PC-3 (cell line): ENCODE measurements around the gene C16orf96. TPM values are rescaled to one million over a fixed set of nuclear protein-coding genes. Genes with fewer than 3 reads are reported as not detected.
A peak's percentile ranks its signal among the peaks of the same experiment; 100 is the strongest.

Experiments
- ATAC-seq: fragments of 200-7000 bp; cut with Tn5 transposase; 2 replicates; pipeline ENCODE4 v1.9.1; 2020; ENCODE audit warnings: mild to moderate bottlenecking, moderate library complexity
- BruUV-seq: library from RNA; stranded (reverse); fragments of 400-500 nt; replicated peaks from 2 replicates; lab custom pipeline; 2021; lab: Mats Ljungman, UMichigan
- CTCF ChIA-PET: fragments of 300-600 bp; sonication (Branson Sonifier 250); formaldehyde crosslinking; loops from one replicate; lab custom pipeline; 2022; ENCODE audit warnings: antibody characterized with exemption; lab: Charles Lee
- POLR2A ChIA-PET: fragments of 300-600 bp; sonication (Branson Sonifier 250); formaldehyde crosslinking; loops from one replicate; lab custom pipeline; 2022; ENCODE audit warnings: antibody characterized with exemption; ENCODE audit not compliant: unreplicated experiment; lab: Charles Lee
- DNase-seq: peaks from one replicate; pipeline ENCODE4 v3.0.0-alpha.2; 2015
- H2AFZ ChIP-seq: fragments of 300-600 bp; sonication (generic); 2 replicates; pipeline ENCODE4 v1.6.0; 2016; ENCODE audit warnings: antibody characterized with exemption, low read length
- H3F3A ChIP-seq: fragments of 300-600 bp; sonication (generic); one replicate; pipeline ENCODE4 v1.6.0; 2017; ENCODE audit warnings: antibody characterized with exemption, low read length, control low read depth, mild to moderate bottlenecking; ENCODE audit not compliant: unreplicated experiment
- H3K27ac ChIP-seq: fragments of 300-600 bp; sonication (generic); 2 replicates; pipeline ENCODE4 v1.5.1; 2016; ENCODE audit warnings: mild to moderate bottlenecking, low read length
- H3K27me3 ChIP-seq: fragments of 300-600 bp; sonication (generic); 2 replicates; pipeline ENCODE4 v1.6.1; 2016; ENCODE audit warnings: low read length, mixed read lengths
- H3K36me3 ChIP-seq: fragments of 300-600 bp; sonication (generic); 2 replicates; pipeline ENCODE4 v1.6.1; 2016; ENCODE audit warnings: low read depth, mixed run types, low read length, mixed read lengths
- H3K4me1 ChIP-seq: fragments of 300-600 bp; sonication (generic); 2 replicates; pipeline ENCODE4 v1.5.1; 2016; ENCODE audit warnings: low read length; ENCODE audit not compliant: insufficient read depth
- H3K4me2 ChIP-seq: fragments of 300-600 bp; sonication (generic); 2 replicates; pipeline ENCODE4 v1.6.0; 2016; ENCODE audit warnings: low read length
- H3K4me3 ChIP-seq: fragments of 300-600 bp; sonication (generic); 2 replicates; pipeline ENCODE4 v1.5.1; 2016; ENCODE audit warnings: mild to moderate bottlenecking, low read length, mixed read lengths
- H3K79me2 ChIP-seq: fragments of 300-600 bp; sonication (generic); 2 replicates; pipeline ENCODE4 v1.6.1; 2017; ENCODE audit warnings: low read length, mixed read lengths
- H3K9ac ChIP-seq: fragments of 300-600 bp; sonication (generic); 2 replicates; pipeline ENCODE4 v1.6.0; 2016; ENCODE audit warnings: mild to moderate bottlenecking, low read length
- H3K9me2 ChIP-seq: fragments of 300-600 bp; sonication (generic); replicated peaks from 2 replicates; pipeline ENCODE4 v1.6.1; 2016; ENCODE audit warnings: mixed run types, low read length, mixed read lengths
- H3K9me3 ChIP-seq: fragments of 300-600 bp; sonication (generic); 2 replicates; pipeline ENCODE4 v1.6.1; 2016; ENCODE audit warnings: low read length, mixed read lengths
- H4K20me1 ChIP-seq: fragments of 300-600 bp; sonication (generic); 2 replicates; pipeline ENCODE4 v1.6.1; 2016; ENCODE audit warnings: low read length, mixed read lengths
- CTCF ChIP-seq: fragments of 300-600 bp; sonication (generic); conservative IDR thresholded peaks from 2 replicates; pipeline ENCODE4 v1.5.1; 2017; ENCODE audit warnings: antibody characterized with exemption, low read depth, mild to moderate bottlenecking, low read length
- EZH2 ChIP-seq: fragments of 300-600 bp; sonication (generic); IDR thresholded peaks from one replicate; pipeline ENCODE4 v1.6.1; 2017; ENCODE audit warnings: antibody characterized with exemption, mild to moderate bottlenecking, low read length; ENCODE audit not compliant: unreplicated experiment
- EZH2phosphoT487 ChIP-seq: fragments of 300-600 bp; sonication (generic); IDR thresholded peaks from 2 replicates; pipeline ENCODE4 v1.6.1; 2018; ENCODE audit warnings: mild to moderate bottlenecking, antibody characterized with exemption, low read length, borderline replicate concordance
- intact Hi-C: fragments of 100-400 bp; cut with micrococcal nuclease; formaldehyde crosslinking; loops from 2 replicates; pipeline ENCODE4 v1.9.0; 2023
- total RNA-seq: library from RNA; depleted of rRNA; stranded (reverse); fragments of >200 nt; gene quantifications from 2 replicates; pipeline ENCODE4 v1.2.3, GENCODE V29; 2014

Gene C16orf96
- total RNA-seq, 1 experiment from 2014 or later = not detected

GRCh38 chr16:4536391-4537106 is 19.6 kb upstream of the C16orf96 start:
- no peak overlapping the region for H3K9ac ChIP-seq
- H3K9me2 ChIP-seq = no peaks in the 10 kb centered on the region
- ATAC-seq (no peak), DNase-seq (no peak)
- TF ChIP-seq CTCF (no peak), EZH2 (no peak), EZH2phosphoT487 (no peak)
- no peak overlapping the region for H3K4me3 ChIP-seq
- H3K79me2 ChIP-seq = no peaks in the 10 kb centered on the region
- no peaks in the 10 kb centered on the region for H3F3A ChIP-seq
- CTCF ChIA-PET = no interaction called here
- POLR2A ChIA-PET = no interaction called here
- H3K27ac ChIP-seq = no peak overlapping the region
- no peak overlapping the region for H2AFZ ChIP-seq
- H4K20me1 ChIP-seq = no peaks in the 10 kb centered on the region
- H3K36me3 ChIP-seq = no peaks in the 10 kb centered on the region
- intact Hi-C loops = no loop called here
- H3K4me2 ChIP-seq = no peak overlapping the region
- H3K27me3 ChIP-seq = no peaks in the 10 kb centered on the region
- H3K9me3 ChIP-seq = peaks cover 6% of the 10 kb centered on the region; the same call in 1 of the 2 replicates
- H3K4me1 ChIP-seq = no peaks in the 10 kb centered on the region
- BruUV-seq = TSS peak; percentile 41

- Histone ChIP-seq H3K4me2 (peak overlapping the region; percentile 87), H3F3A (no peaks in the 10 kb centered on the region), H3K4me3 (peak overlapping the region; percentile 70), H3K27me3 (no peaks in the 10 kb centered on the region), H4K20me1 (no peaks in the 10 kb centered on the region), H2AFZ (peak overlapping the region; percentile 77), H3K79me2 (no peaks in the 10 kb centered on the region), H3K4me1 (no peaks in the 10 kb centered on the region), H3K36me3 (no peaks in the 10 kb centered on the region), H3K9me3 (peaks cover 6% of the 10 kb centered on the region; the same call in 1 of the 2 replicates), H3K9ac (peak overlapping the region; percentile 38; the same call in 1 of the 2 replicates), H3K27ac (no peak overlapping the region), H3K9me2 (no peaks in the 10 kb centered on the region)
- DNase-seq = no peak
- no TSS peak for BruUV-seq
- ChIA-PET POLR2A (no interaction called here), CTCF (no interaction called here)
- no peak for TF ChIP-seq EZH2
- TF ChIP-seq CTCF = no peak
- no peak for TF ChIP-seq EZH2phosphoT487
- intact Hi-C loops = no loop called here
- ATAC-seq = peak; percentile 45
Measured at GRCh38 chr16:4537376-4538343, 18.5 kb upstream of the C16orf96 start.
